ENCODE measurements around the gene GTF2A1. TPM values are rescaled to one million over a fixed set of nuclear protein-coding genes. Genes with fewer than 3 reads are reported as not detected.

GTF2A1 gene
- total RNA-seq, 1 experiment from 2014 or later = 34.4 TPM

GRCh38 chr14:81222126-81222525, 1.4 kb upstream of the GTF2A1 start:
- Histone ChIP-seq H3K27ac (ENCODE audit: low read length) (peak overlapping the region; percentile 91), H3K4me1 (ENCODE audit: control insufficient read depth, insufficient read depth, low read length) (peaks cover 7% of the 10 kb centered on the region), H3K27me3 (ENCODE audit: control insufficient read depth, insufficient read depth, low read length) (no peaks in the 10 kb centered on the region), H3K4me3 (ENCODE audit: low read depth in 2 of 2, low read length in 2 of 2) (peak overlapping the region; percentile 61 to 70; a peak in 2 of 4 replicates), H3K9me3 (ENCODE audit: control insufficient read depth, insufficient read depth, low read depth, low read length) (no peaks in the 10 kb centered on the region), H3K36me3 (ENCODE audit: control insufficient read depth, insufficient read depth, low read length) (no peaks in the 10 kb centered on the region; the same call in 1 of the 2 replicates)
- BruUV-seq (replicated peaks) = no TSS peak
- DNase-seq (ENCODE audit: low read depth, low spot score) (no peak), ATAC-seq (no peak)
- ChIA-PET CTCF (no interaction called here), POLR2A (no interaction called here)
- in situ Hi-C loops (cut with HindIII; ENCODE audit: low pct_unique_long_range_greater_than_20kb, low sequenced_read_pairs) (no loop called here), intact Hi-C loops (cut with micrococcal nuclease; ENCODE audit: unreplicated experiment) (no loop called here)
- TF ChIP-seq SIN3A (IDR thresholded peaks at IDR 0.05; ENCODE audit: borderline replicate concordance, insufficient read depth, low read depth, low read length) (no peak), TCF7L2 (IDR thresholded peaks at IDR 0.05; ENCODE audit: low read depth, low read length) (no peak), CTCF (IDR thresholded peaks at IDR 0.05) (no peak), POLR2AphosphoS5 (IDR thresholded peaks at IDR 0.05; ENCODE audit: low read depth, low read length) (no peak), REST (IDR thresholded peaks at IDR 0.05; ENCODE audit: insufficient read depth in 1 of 2, low read depth in 2 of 2, low read length in 1 of 2) (no peak)

GRCh38 chr14:81221579-81222102, 882 bp upstream of the GTF2A1 start:
- in situ Hi-C loops (cut with HindIII; ENCODE audit: low pct_unique_long_range_greater_than_20kb, low sequenced_read_pairs) (no loop called here), intact Hi-C loops (cut with micrococcal nuclease; ENCODE audit: unreplicated experiment) (no loop called here)
- Histone ChIP-seq H3K36me3 (ENCODE audit: control insufficient read depth, insufficient read depth, low read length) (no peaks in the 10 kb centered on the region; the same call in 1 of the 2 replicates), H3K27me3 (ENCODE audit: control insufficient read depth, insufficient read depth, low read length) (no peaks in the 10 kb centered on the region), H3K27ac (ENCODE audit: low read length) (peak overlapping the region; percentile 91), H3K4me1 (ENCODE audit: control insufficient read depth, insufficient read depth, low read length) (peaks cover 7% of the 10 kb centered on the region), H3K9me3 (ENCODE audit: control insufficient read depth, insufficient read depth, low read depth, low read length) (no peaks in the 10 kb centered on the region), H3K4me3 (ENCODE audit: low read depth in 2 of 2, low read length in 2 of 2) (peak overlapping the region; percentile 61 to 70)
- ATAC-seq (no peak), DNase-seq (ENCODE audit: low read depth, low spot score) (peak; percentile 5)
- TF ChIP-seq SIN3A (IDR thresholded peaks at IDR 0.05; ENCODE audit: borderline replicate concordance, insufficient read depth, low read depth, low read length) = no peak
- TF ChIP-seq POLR2AphosphoS5 (IDR thresholded peaks at IDR 0.05; ENCODE audit: low read depth, low read length) = 0 out of 2 replicates have a peak, but pooled peaks have one; percentile 1
- BruUV-seq (replicated peaks) = TSS peak; percentile 87
- ChIA-PET CTCF (no interaction called here), POLR2A (no interaction called here)

GRCh38 chr14:81220580-81220829, 254 bp downstream of the GTF2A1 start:
- H3K9me3 ChIP-seq (ENCODE audit: control insufficient read depth, insufficient read depth, low read depth, low read length) = no peaks in the 10 kb centered on the region

More at GRCh38 chr14:81220580-81220829, 254 bp downstream of the GTF2A1 start:
- BruUV-seq (replicated peaks) = no TSS peak
- Histone ChIP-seq H3K27ac (ENCODE audit: low read length) (peak overlapping the region; percentile 88), H3K27me3 (ENCODE audit: control insufficient read depth, insufficient read depth, low read length) (no peaks in the 10 kb centered on the region), H3K4me3 (ENCODE audit: low read depth in 2 of 2, low read length in 2 of 2) (peak overlapping the region; percentile 70 to 88), H3K4me1 (ENCODE audit: control insufficient read depth, insufficient read depth, low read length) (peaks cover 7% of the 10 kb centered on the region), H3K36me3 (ENCODE audit: control insufficient read depth, insufficient read depth, low read length) (no peaks in the 10 kb centered on the region; the same call in none of the 2 replicates)
- no peak for DNase-seq (ENCODE audit: low read depth, low spot score)
- ATAC-seq = no peak
- no peak for TF ChIP-seq SIN3A (IDR thresholded peaks at IDR 0.05; ENCODE audit: borderline replicate concordance, insufficient read depth, low read depth, low read length)
- no peak for TF ChIP-seq TCF7L2 (IDR thresholded peaks at IDR 0.05; ENCODE audit: low read depth, low read length)
- no peak for TF ChIP-seq POLR2AphosphoS5 (IDR thresholded peaks at IDR 0.05; ENCODE audit: low read depth, low read length)
- in situ Hi-C loops (cut with HindIII; ENCODE audit: low pct_unique_long_range_greater_than_20kb, low sequenced_read_pairs) = no loop called here
- ChIA-PET POLR2A (interaction anchor here (0.6 to 0.7 kb wide), 3 partner anchors 239 to 644 kb away, joined by 7 to 12 read pairs (median 8); no protein-coding TSS in a partner anchor), CTCF (no interaction called here)
- intact Hi-C loops (cut with micrococcal nuclease; ENCODE audit: unreplicated experiment) = no loop called here

All from Panc1 (cell line).